Pancreas (tissue), 10 donors: ENCODE measurements around the gene NANOS2. TPM values are rescaled to one million over a fixed set of nuclear protein-coding genes. Genes with fewer than 3 reads are reported as not detected.

ENCODE experiments used
- ATAC-seq, 4 donors: fragments of 200-7000 bp; cut with Tn5 transposase; one replicate each; pipeline versions ENCODE4 v1.8.0 to v1.9.1; 2020; ENCODE audit warnings: mild to moderate bottlenecking in 4 of 4, moderate library complexity in 4 of 4
- DNase-seq, 6 donors: peaks; one replicate each; pipeline ENCODE4 v3.0.0-alpha.2; 2020
- FAIRE-seq: peaks from 2 replicates; lab custom pipeline; 2012; peaks lifted over from hg19 to GRCh38; lab: Jason Lieb, UNC
- H3K27ac ChIP-seq, 4 donors: fragments of 200-600 bp; sonication (generic); 1 replicate in 3 of 4; 2 replicates in 1 of 4; pipeline versions ENCODE4 v1.5.0 to v1.8.0; 2020
- H3K27me3 ChIP-seq, 4 donors: fragments of 200-600 bp; one replicate each; pipeline ENCODE4 v1.8.0; 2021
- H3K36me3 ChIP-seq, 3 donors: fragments of 200-600 bp; sonication (generic) in 1 of 3; one replicate each; pipeline versions ENCODE4 v1.5.0 to v1.8.0; 2020 to 2021
- H3K4me1 ChIP-seq, 3 donors: fragments of 200-600 bp; one replicate each; pipeline ENCODE4 v1.8.0; 2021
- H3K4me3 ChIP-seq, 4 donors: fragments of 200-600 bp; sonication (generic) in 2 of 4; one replicate each; pipeline versions ENCODE4 v1.5.0 to v1.8.0; 2020 to 2021
- H3K9me3 ChIP-seq, 4 donors: fragments of 200-600 bp; one replicate each; pipeline ENCODE4 v1.8.0; 2021
- WGBS, 2 donors: extraction: QIAGEN DNeasy Blood & Tissue Kit; methylation state at CpG; one replicate each; pipeline ENCODE4 v1.1.7; 2013; 5-methylcytosine and 5-hydroxymethylcytosine counted together
- intact Hi-C, 3 donors: fragments of 100-400 bp; cut with DNase I; formaldehyde crosslinking; loops; one replicate each; pipeline versions ENCODE4 v1.11.1 to v1.14.2; 2022
- polyA plus RNA-seq, 2 donors: library from polyadenylated mRNA; stranded (reverse); fragments of 200-250 nt; gene quantifications; one replicate each; pipeline ENCODE4 v1.2.3, GENCODE V29; 2013
- total RNA-seq, 6 donors: library from RNA; stranded (reverse); fragmentation: NEBNext Ultra II Directional in 4 of 6; extraction: Animal tissue kit (Norgen Biotek cat#: 25700) in 4 of 6; gene quantifications; one replicate each; pipeline versions ENCODE4 v1.2.1 to v1.2.4, GENCODE V29; 2021 to 2023
- TF ChIP-seq, protein P1 (sequence below), 4 donors: fragments of 200-600 bp; sonication (generic) in 3 of 4; IDR thresholded peaks; one replicate each; pipeline versions ENCODE4 v1.5.0 to v1.8.0; 2021; ENCODE audit warnings: antibody characterized with exemption in 4 of 4
- donor health status: healthy with polysubstance abuse.
- donor health status: DM: no; HTN: no; CAD: no; lungs with moderate emphysema.
- donor health status: DM: no; HTN: no; CAD: no.
- donor health status: control.
- donor health status: control.
- donor health status: Bipolar disorder and iron deficiency.
- donor health status: DM: yes; HTN: yes; CAD: no.
- donor health status: DM: no; HTN: no; CAD: no.
- donor health status: DM: no; HTN: no; CAD: no.
- donor health status: DM: yes; HTN: yes; CAD: no.

The NANOS2 gene
- total and polyA plus RNA-seq, 8 donors, result not detected

DNA sequence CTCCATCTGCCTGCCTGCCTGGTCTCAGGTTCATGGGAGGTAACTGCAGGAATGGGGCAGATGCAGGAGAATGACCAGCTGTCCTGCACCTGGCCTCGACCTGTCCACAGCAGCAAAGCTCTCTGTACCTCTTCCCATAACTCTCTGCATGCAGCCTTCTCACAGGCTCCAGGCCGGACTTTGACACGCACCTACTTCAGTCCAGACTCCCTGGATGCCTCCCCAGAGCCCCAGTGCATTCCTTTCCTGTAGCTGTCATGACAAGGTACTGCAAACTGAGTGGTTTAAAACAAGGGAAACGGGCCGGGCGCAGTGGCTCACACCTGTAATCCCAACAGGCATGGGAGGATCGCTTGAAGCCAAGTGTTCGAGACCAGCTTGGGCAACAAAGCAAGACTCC lies 3.3 kb downstream of the NANOS2 start:
- WGBS, 2 donors, result 51 to 58% methylated on average over 8 of the region's 8 CpGs
- DNase-seq (no peak), FAIRE-seq (no peak), ATAC-seq (no peak)
- Histone ChIP-seq H3K4me1 (no peaks in the 10 kb centered on the region), H3K9me3 (no peaks in the 10 kb centered on the region), H3K4me3 (no peak overlapping the region), H3K27ac (no peak overlapping the region), H3K36me3 (no peaks in the 10 kb centered on the region), H3K27me3 (no peaks in the 10 kb centered on the region)
- intact Hi-C loops, result no loop called here
- TF ChIP-seq, protein P1, sequence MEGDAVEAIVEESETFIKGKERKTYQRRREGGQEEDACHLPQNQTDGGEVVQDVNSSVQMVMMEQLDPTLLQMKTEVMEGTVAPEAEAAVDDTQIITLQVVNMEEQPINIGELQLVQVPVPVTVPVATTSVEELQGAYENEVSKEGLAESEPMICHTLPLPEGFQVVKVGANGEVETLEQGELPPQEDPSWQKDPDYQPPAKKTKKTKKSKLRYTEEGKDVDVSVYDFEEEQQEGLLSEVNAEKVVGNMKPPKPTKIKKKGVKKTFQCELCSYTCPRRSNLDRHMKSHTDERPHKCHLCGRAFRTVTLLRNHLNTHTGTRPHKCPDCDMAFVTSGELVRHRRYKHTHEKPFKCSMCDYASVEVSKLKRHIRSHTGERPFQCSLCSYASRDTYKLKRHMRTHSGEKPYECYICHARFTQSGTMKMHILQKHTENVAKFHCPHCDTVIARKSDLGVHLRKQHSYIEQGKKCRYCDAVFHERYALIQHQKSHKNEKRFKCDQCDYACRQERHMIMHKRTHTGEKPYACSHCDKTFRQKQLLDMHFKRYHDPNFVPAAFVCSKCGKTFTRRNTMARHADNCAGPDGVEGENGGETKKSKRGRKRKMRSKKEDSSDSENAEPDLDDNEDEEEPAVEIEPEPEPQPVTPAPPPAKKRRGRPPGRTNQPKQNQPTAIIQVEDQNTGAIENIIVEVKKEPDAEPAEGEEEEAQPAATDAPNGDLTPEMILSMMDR (IDR thresholded peaks at IDR 0.05), result no peak

DNA sequence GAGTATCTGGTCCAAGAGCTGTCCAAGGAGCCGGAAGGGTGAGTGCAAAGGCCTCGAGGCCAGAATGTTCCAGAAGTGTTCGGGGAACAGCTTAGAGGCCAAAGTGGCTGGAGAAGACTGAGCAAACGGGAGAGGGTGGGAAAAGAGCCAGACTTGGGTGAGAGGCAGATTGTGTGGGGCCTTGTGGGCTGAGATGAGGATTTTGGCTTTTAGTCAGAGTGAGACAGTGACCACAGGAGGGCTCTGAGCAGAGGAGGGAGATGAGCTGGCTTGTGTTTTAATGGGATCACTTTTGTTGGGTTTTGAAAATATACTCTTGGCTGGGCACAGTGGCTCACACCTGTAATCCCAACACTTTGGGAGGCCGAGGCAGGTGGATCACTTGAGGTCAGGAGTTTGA lies 5.6 kb downstream of the NANOS2 start:
- intact Hi-C loops, result no loop called here

DNA sequence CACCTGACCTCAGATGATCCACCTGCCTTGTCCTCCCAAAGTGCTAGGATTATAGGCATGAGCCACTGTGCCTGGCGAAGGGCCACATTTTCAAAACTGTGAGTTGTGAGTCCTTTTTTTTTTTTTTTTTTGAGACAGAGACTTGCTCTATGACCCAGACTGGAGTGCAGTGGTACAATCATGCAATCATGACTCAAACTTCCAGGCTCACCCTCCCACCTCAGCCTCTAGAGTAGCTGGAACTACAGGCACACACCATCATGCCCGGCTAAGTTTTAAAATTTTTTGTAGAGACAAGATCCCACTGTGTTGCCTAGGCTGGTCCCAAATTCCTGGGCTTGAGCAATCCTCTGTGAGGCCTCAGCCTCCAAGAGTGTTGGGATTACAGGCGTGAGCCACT lies 8.4 kb downstream of the NANOS2 start:
- FAIRE-seq, result no peak
- H3K4me3 ChIP-seq, result no peak overlapping the region
- no peaks in the 10 kb centered on the region for H3K36me3 ChIP-seq
- no peak for DNase-seq
- 83 to 87% methylated on average over 3 of the region's 3 CpGs for WGBS, 2 donors
- peaks cover 0 to 7% (median 2%) of the 10 kb centered on the region in 3 donors for H3K4me1 ChIP-seq
- TF ChIP-seq, protein P1 (IDR thresholded peaks at IDR 0.05), result no peak
- no peak for ATAC-seq
- no peaks in the 10 kb centered on the region for H3K27me3 ChIP-seq
- H3K27ac ChIP-seq, result no peak overlapping the region
- H3K9me3 ChIP-seq, result no peaks in the 10 kb centered on the region
- intact Hi-C loops, result no loop called here

More for the DNA sequence above, 5.6 kb downstream of the NANOS2 start:
- no peak overlapping the region for H3K4me3 ChIP-seq
- H3K27ac ChIP-seq, result no peak overlapping the region
- FAIRE-seq (no peak), ATAC-seq (no peak), DNase-seq (no peak)
- H3K27me3 ChIP-seq, result no peaks in the 10 kb centered on the region
- H3K36me3 ChIP-seq, result no peaks in the 10 kb centered on the region
- TF ChIP-seq, protein P1 (IDR thresholded peaks at IDR 0.05), result no peak
- no peaks in the 10 kb centered on the region for H3K4me1 ChIP-seq
- H3K9me3 ChIP-seq, result no peaks in the 10 kb centered on the region
- WGBS, 2 donors, result 70 to 83% methylated on average over 5 of the region's 5 CpGs

- ATAC-seq, result no peak
- Histone ChIP-seq H3K36me3 (no peaks in the 10 kb centered on the region), H3K27ac (no peak overlapping the region), H3K4me1 (peaks cover 6 to 20% (median 14%) of the 10 kb centered on the region in 3 donors), H3K27me3 (no peaks in the 10 kb centered on the region), H3K4me3 (no peak overlapping the region), H3K9me3 (no peaks in the 10 kb centered on the region)
- TF ChIP-seq, protein P1 (IDR thresholded peaks at IDR 0.05), result no peak
- no peak for FAIRE-seq
- intact Hi-C loops, result no loop called here
- no peak for DNase-seq
- WGBS, 2 donors, result 69 to 79% methylated on average over 10 of the region's 10 CpGs
Observed at GRCh38 chr19:45905011-45905410, 9.6 kb downstream of the NANOS2 start.
